Neural progenitor cell (in vitro differentiated cells): ENCODE results near the gene WDR20. TPM values are rescaled to one million over a fixed set of nuclear protein-coding genes. Genes with fewer than 3 reads are reported as not detected.

Experiments
- DNase-seq: peaks from one replicate; pipeline ENCODE4 v3.0.0-alpha.2; 2016; ENCODE audit warnings: low spot score
- H2AFZ ChIP-seq: fragments of 200-600 bp; sonication (generic); replicated peaks from 2 replicates; pipeline ENCODE4 v1.6.1; 2016; ENCODE audit warnings: antibody characterized with exemption
- H3F3A ChIP-seq: fragments of 200-600 bp; sonication (generic); 2 replicates; pipeline ENCODE4 v1.6.1; 2016; ENCODE audit warnings: antibody characterized with exemption, low read depth
- H3K27ac ChIP-seq: fragments of 200-600 bp; sonication (generic); 2 replicates; pipeline ENCODE4 v1.5.1; 2016; ENCODE audit warnings: mild to moderate bottlenecking
- H3K27me3 ChIP-seq: fragments of 200-600 bp; sonication (generic); 2 replicates; pipeline ENCODE4 v1.6.1; 2016; ENCODE audit warnings: mild to moderate bottlenecking, moderate library complexity
- H3K36me3 ChIP-seq: fragments of 200-600 bp; sonication (generic); 2 replicates; pipeline ENCODE4 v1.5.1; 2016
- H3K4me1 ChIP-seq: fragments of 200-600 bp; sonication (generic); 2 replicates; pipeline ENCODE4 v1.6.1; 2016; ENCODE audit warnings: mixed run types
- H3K4me2 ChIP-seq: fragments of 200-600 bp; sonication (generic); 2 replicates; pipeline ENCODE4 v1.6.1; 2016
- H3K4me3 ChIP-seq: fragments of 200-600 bp; sonication (generic); 2 replicates; pipeline ENCODE4 v1.5.1; 2016
- H3K79me2 ChIP-seq: fragments of 200-600 bp; sonication (generic); 2 replicates; pipeline ENCODE4 v1.6.1; 2016; ENCODE audit warnings: low read depth
- H3K9ac ChIP-seq: fragments of 200-600 bp; sonication (generic); 2 replicates; pipeline ENCODE4 v1.6.1; 2016
- H3K9me3 ChIP-seq: fragments of 200-600 bp; sonication (generic); 2 replicates; pipeline ENCODE4 v1.5.1; 2016; ENCODE audit warnings: low read depth
- H4K20me1 ChIP-seq: fragments of 200-600 bp; sonication (generic); 2 replicates; pipeline ENCODE4 v1.6.1; 2016; ENCODE audit warnings: low read depth
- H3K27ac Mint-ChIP-seq: 3 replicates; pipeline ENCODE4 v1.8.0; 2021; ENCODE audit warnings: mixed read lengths
- H3K27me3 Mint-ChIP-seq: 2 replicates; pipeline ENCODE4 v1.8.0; 2022; ENCODE audit warnings: low read depth, mild to moderate bottlenecking, inconsistent platforms, moderate library complexity, mixed read lengths; ENCODE audit not compliant: insufficient read depth
- H3K36me3 Mint-ChIP-seq: 3 replicates; pipeline ENCODE4 v1.8.0; 2021; ENCODE audit warnings: mixed read lengths
- H3K4me1 Mint-ChIP-seq: 3 replicates; pipeline ENCODE4 v1.8.0; 2021; ENCODE audit warnings: mixed read lengths
- H3K4me3 Mint-ChIP-seq: 3 replicates; pipeline ENCODE4 v1.8.0; 2021; ENCODE audit warnings: mild to moderate bottlenecking, moderate library complexity, mixed read lengths
- H3K9me3 Mint-ChIP-seq: 3 replicates; pipeline ENCODE4 v1.8.0; 2020; ENCODE audit warnings: mixed read lengths
- EZH2 ChIP-seq: fragments of 200-600 bp; sonication (generic); IDR thresholded peaks from 2 replicates; pipeline ENCODE4 v1.6.1; 2017; ENCODE audit warnings: antibody characterized with exemption, mild to moderate bottlenecking, moderate library complexity
- EZH2phosphoT487 ChIP-seq: fragments of 200-600 bp; sonication (generic); IDR thresholded peaks from 2 replicates; pipeline ENCODE4 v1.6.1; 2017; ENCODE audit warnings: antibody characterized with exemption
- total RNA-seq: library from RNA; depleted of rRNA; stranded (reverse); fragments of >200 nt; gene quantifications from 2 replicates; pipeline ENCODE4 v1.2.3, GENCODE V29; 2015; ENCODE audit warnings: low replicate concordance
- TF ChIP-seq, protein P1 (sequence below): fragments of 200-600 bp; sonication (generic); IDR thresholded peaks from 2 replicates; pipeline ENCODE4 v1.5.1; 2017; ENCODE audit warnings: antibody characterized with exemption, mild to moderate bottlenecking

The WDR20 gene
- total RNA-seq, 1 donor from 2014 or later = 22.4 TPM

DNA sequence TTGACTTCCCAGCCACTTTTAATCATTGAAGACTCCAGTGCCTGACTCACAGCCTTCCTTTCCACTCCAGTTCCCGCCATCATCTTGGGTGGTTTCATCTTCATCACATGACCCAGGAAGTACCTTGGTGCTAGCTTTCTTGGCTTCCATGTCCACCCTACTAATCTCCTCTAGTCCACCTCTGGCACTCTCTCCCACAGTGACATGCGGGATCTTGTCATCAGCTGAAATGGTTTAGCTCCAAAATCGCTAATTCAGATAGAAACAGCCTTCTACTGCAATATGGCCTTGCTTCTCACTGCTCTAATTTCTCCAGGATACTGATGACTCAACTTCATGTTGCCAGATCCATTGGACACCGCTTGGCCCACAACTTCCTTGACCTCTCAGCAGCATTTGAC lies 24.5 kb downstream of the WDR20 start:
- Histone ChIP-seq H4K20me1 (peaks cover 76% of the 10 kb centered on the region), H3K27me3 (no peaks in the 10 kb centered on the region), H3K4me3 (no peak overlapping the region), H3K9ac (no peak overlapping the region), H3K27ac (no peak overlapping the region), H2AFZ (no peak overlapping the region), H3K9me3 (no peaks in the 10 kb centered on the region), H3K36me3 (no peaks in the 10 kb centered on the region), H3K4me1 (peaks cover 7% of the 10 kb centered on the region), H3F3A (no peaks in the 10 kb centered on the region), H3K4me2 (no peak overlapping the region), H3K79me2 (peaks cover 95% of the 10 kb centered on the region)
- Mint-ChIP-seq H3K27ac (no peak overlapping the region), H3K27me3 (peaks cover 2% of the 10 kb centered on the region), H3K36me3 (no peaks in the 10 kb centered on the region), H3K9me3 (no peaks in the 10 kb centered on the region), H3K4me3 (no peak overlapping the region), H3K4me1 (peaks cover 6% of the 10 kb centered on the region)
- no peak for DNase-seq
- no peak for TF ChIP-seq EZH2
- TF ChIP-seq, protein P1, sequence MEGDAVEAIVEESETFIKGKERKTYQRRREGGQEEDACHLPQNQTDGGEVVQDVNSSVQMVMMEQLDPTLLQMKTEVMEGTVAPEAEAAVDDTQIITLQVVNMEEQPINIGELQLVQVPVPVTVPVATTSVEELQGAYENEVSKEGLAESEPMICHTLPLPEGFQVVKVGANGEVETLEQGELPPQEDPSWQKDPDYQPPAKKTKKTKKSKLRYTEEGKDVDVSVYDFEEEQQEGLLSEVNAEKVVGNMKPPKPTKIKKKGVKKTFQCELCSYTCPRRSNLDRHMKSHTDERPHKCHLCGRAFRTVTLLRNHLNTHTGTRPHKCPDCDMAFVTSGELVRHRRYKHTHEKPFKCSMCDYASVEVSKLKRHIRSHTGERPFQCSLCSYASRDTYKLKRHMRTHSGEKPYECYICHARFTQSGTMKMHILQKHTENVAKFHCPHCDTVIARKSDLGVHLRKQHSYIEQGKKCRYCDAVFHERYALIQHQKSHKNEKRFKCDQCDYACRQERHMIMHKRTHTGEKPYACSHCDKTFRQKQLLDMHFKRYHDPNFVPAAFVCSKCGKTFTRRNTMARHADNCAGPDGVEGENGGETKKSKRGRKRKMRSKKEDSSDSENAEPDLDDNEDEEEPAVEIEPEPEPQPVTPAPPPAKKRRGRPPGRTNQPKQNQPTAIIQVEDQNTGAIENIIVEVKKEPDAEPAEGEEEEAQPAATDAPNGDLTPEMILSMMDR = no peak
- no peak for TF ChIP-seq EZH2phosphoT487

- H3K4me1 ChIP-seq = peaks cover 9% of the 10 kb centered on the region
- no peak for DNase-seq
- Mint-ChIP-seq H3K9me3 (no peaks in the 10 kb centered on the region), H3K27me3 (peaks cover 2% of the 10 kb centered on the region), H3K4me3 (no peak overlapping the region), H3K4me1 (peaks cover 7% of the 10 kb centered on the region), H3K27ac (no peak overlapping the region), H3K36me3 (no peaks in the 10 kb centered on the region)
- TF ChIP-seq EZH2 (no peak), EZH2phosphoT487 (no peak)
- TF ChIP-seq, protein P1 = no peak
- no peak overlapping the region for H3K4me3 ChIP-seq
- H3F3A ChIP-seq = no peaks in the 10 kb centered on the region
- no peak overlapping the region for H3K4me2 ChIP-seq
- peaks cover 95% of the 10 kb centered on the region for H3K79me2 ChIP-seq
- H3K36me3 ChIP-seq = no peaks in the 10 kb centered on the region
- no peaks in the 10 kb centered on the region for H3K9me3 ChIP-seq
- no peak overlapping the region for H3K9ac ChIP-seq
- no peak overlapping the region for H2AFZ ChIP-seq
- no peaks in the 10 kb centered on the region for H3K27me3 ChIP-seq
- H4K20me1 ChIP-seq = peaks cover 70% of the 10 kb centered on the region
- peak overlapping the region; percentile 13 for H3K27ac ChIP-seq
Measured at GRCh38 chr14:102164965-102165364, 25.3 kb downstream of the WDR20 start.

GRCh38 chr14:102170061-102170460 lies 30.4 kb downstream of the WDR20 start:
- Histone ChIP-seq H3K4me1 (peaks cover 9% of the 10 kb centered on the region), H4K20me1 (peaks cover 43% of the 10 kb centered on the region), H2AFZ (no peak overlapping the region), H3K9ac (no peak overlapping the region), H3K4me3 (no peak overlapping the region), H3K27me3 (no peaks in the 10 kb centered on the region), H3K9me3 (no peaks in the 10 kb centered on the region), H3K4me2 (no peak overlapping the region), H3K27ac (no peak overlapping the region), H3F3A (no peaks in the 10 kb centered on the region), H3K79me2 (peaks cover 82% of the 10 kb centered on the region), H3K36me3 (no peaks in the 10 kb centered on the region)
- TF ChIP-seq EZH2 (no peak), EZH2phosphoT487 (no peak)
- TF ChIP-seq, protein P1 = no peak
- no peak for DNase-seq
- Mint-ChIP-seq H3K27me3 (no peaks in the 10 kb centered on the region), H3K9me3 (peaks cover 7% of the 10 kb centered on the region), H3K27ac (no peak overlapping the region), H3K4me1 (peaks cover 11% of the 10 kb centered on the region), H3K4me3 (no peak overlapping the region), H3K36me3 (peaks cover 4% of the 10 kb centered on the region)
